Left renal pelvis (tissue), 4 donors: ENCODE results near the gene FGB. TPM values are rescaled to one million over a fixed set of nuclear protein-coding genes. Genes with fewer than 3 reads are reported as not detected.
"Not testable (repeated sequence)": the region's sequence is repeated elsewhere in the genome, so short reads cannot be mapped to it uniquely, and the experiment has no call there.

Source experiments
- DNase-seq, 4 donors: peaks; one replicate each; pipeline ENCODE4 v3.0.0-alpha.2; 2013; ENCODE audit warnings: low read depth in 4 of 4, low spot score in 3 of 4
- polyA plus RNA-seq, 4 donors: library from polyadenylated mRNA; unstranded; fragments of 120-200 nt; gene quantifications; one replicate each; pipeline ENCODE4 v1.2.1, GENCODE V29; 2013; ENCODE audit not compliant: insufficient read length in 4 of 4

The FGB gene
- polyA plus RNA-seq, 4 donors = 5.5 to 122 (median 21.1) TPM

- DNase-seq = no peak
These were observed 31.1 kb downstream of the FGB start for GRCh38 chr4:154593868-154594267.

- DNase-seq = not testable (repeated sequence)
These were observed 31.5 kb downstream of the FGB start for GRCh38 chr4:154594343-154594742.

- no peak for DNase-seq
These were observed 33.0 kb downstream of the FGB start for GRCh38 chr4:154595807-154596206.

- not testable (repeated sequence) for DNase-seq
These were observed 34.5 kb downstream of the FGB start for GRCh38 chr4:154597281-154597680.

GRCh38 chr4:154597798-154598774 lies 35.3 kb downstream of the FGB start:
- no peak for DNase-seq

- no peak for DNase-seq
These were observed 39.7 kb downstream of the FGB start for GRCh38 chr4:154602404-154603020.

- DNase-seq = no peak
These were observed 40.5 kb downstream of the FGB start for GRCh38 chr4:154603033-154603943.

- DNase-seq = no peak
These were observed 41.9 kb downstream of the FGB start for GRCh38 chr4:154604696-154605200.

GRCh38 chr4:154606728-154607723 lies 44.2 kb downstream of the FGB start:
- no peak for DNase-seq

- no peak for DNase-seq
These were observed 45.8 kb downstream of the FGB start for GRCh38 chr4:154608361-154609252.

GRCh38 chr4:154609532-154609931 lies 46.7 kb downstream of the FGB start:
- no peak for DNase-seq

GRCh38 chr4:154610582-154610981 lies 47.8 kb downstream of the FGB start:
- DNase-seq = no peak

GRCh38 chr4:154611833-154612232 lies 49.0 kb downstream of the FGB start:
- no peak for DNase-seq

GRCh38 chr4:154612472-154613414 lies 49.9 kb downstream of the FGB start, which contains the start of gene FGG:
FGG (minus strand) TSS chr4:154612656; CDS start chr4:154612609, 47 bp downstream.
- DNase-seq = no peak

- DNase-seq = no peak
These were observed 51.5 kb downstream of the FGB start for GRCh38 chr4:154614306-154614705.

GRCh38 chr4:154615211-154615610 lies 52.4 kb downstream of the FGB start:
- no peak for DNase-seq

- no peak for DNase-seq
These were observed 53.5 kb downstream of the FGB start for GRCh38 chr4:154616287-154616686.
